ENCODE data around the gene LENG8. TPM values are rescaled to one million over a fixed set of nuclear protein-coding genes. Genes with fewer than 3 reads are reported as not detected.
"Not testable (repeated sequence)": the region's sequence is repeated elsewhere in the genome, so short reads cannot be mapped to it uniquely, and the experiment has no call there.

Gene LENG8
- total and polyA plus RNA-seq, 4 donors: 6.9 to 46.7 (median 18.7) TPM

- Histone ChIP-seq H3K4me3 (ENCODE audit: low read depth in 1 of 3, low read length in 3 of 3) (no peak overlapping the region), H3K9ac (ENCODE audit: low read depth in 1 of 2, low read length in 2 of 2) (no peak overlapping the region), H3K27ac (ENCODE audit: low read depth in 1 of 2, low read length in 2 of 2) (no peak overlapping the region), H3K36me3 (ENCODE audit: control insufficient read depth in 4 of 4, insufficient read depth in 3 of 4, low read depth in 1 of 4, low read length in 3 of 4) (no peaks in the 10 kb centered on the region), H3K9me3 (ENCODE audit: control insufficient read depth in 4 of 4, low read length in 3 of 4) (no peaks in the 10 kb centered on the region), H3K27me3 (ENCODE audit: control insufficient read depth in 4 of 4, insufficient read depth in 4 of 4, low read length in 3 of 4) (peaks cover 0 to 4% (median 0%) of the 10 kb centered on the region in 4 donors), H3K4me1 (ENCODE audit: control insufficient read depth in 4 of 4, insufficient read depth in 4 of 4, low read length in 3 of 4) (no peaks in the 10 kb centered on the region)
- WGBS: 84% methylated on average over 18 of the region's 18 CpGs
- no peak for DNase-seq (ENCODE audit: low spot score)
- TF ChIP-seq NR2F2 (IDR thresholded peaks at IDR 0.05) (no peak), FOXA2 (IDR thresholded peaks at IDR 0.05) (no peak), SP1 (IDR thresholded peaks at IDR 0.05) (no peak), TAF1 (conservative IDR thresholded peaks at IDR 0.05) (no peak), FOXA1 (IDR thresholded peaks at IDR 0.05) (no peak), HNF4A (conservative IDR thresholded peaks at IDR 0.05) (no peak), YY1 (IDR thresholded peaks at IDR 0.05) (no peak), HNF4G (IDR thresholded peaks at IDR 0.05) (no peak), ATF3 (IDR thresholded peaks at IDR 0.05) (no peak), RXRA (IDR thresholded peaks at IDR 0.05) (no peak), RAD21 (IDR thresholded peaks at IDR 0.05) (no peak), GABPA (IDR thresholded peaks at IDR 0.05 in 1 of 2, conservative IDR thresholded peaks at IDR 0.05 in 1 of 2) (no peak), EGR1 (IDR thresholded peaks at IDR 0.05; ENCODE audit: low read depth in 2 of 2) (no peak), JUND (IDR thresholded peaks at IDR 0.05) (no peak), CTCF (IDR thresholded peaks at IDR 0.05; ENCODE audit: low read depth, low read length, missing input control) (no peak)
- TF ChIP-seq, protein P1, sequence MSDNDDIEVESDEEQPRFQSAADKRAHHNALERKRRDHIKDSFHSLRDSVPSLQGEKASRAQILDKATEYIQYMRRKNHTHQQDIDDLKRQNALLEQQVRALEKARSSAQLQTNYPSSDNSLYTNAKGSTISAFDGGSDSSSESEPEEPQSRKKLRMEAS (IDR thresholded peaks at IDR 0.05): no peak
- TF ChIP-seq, protein P2, sequence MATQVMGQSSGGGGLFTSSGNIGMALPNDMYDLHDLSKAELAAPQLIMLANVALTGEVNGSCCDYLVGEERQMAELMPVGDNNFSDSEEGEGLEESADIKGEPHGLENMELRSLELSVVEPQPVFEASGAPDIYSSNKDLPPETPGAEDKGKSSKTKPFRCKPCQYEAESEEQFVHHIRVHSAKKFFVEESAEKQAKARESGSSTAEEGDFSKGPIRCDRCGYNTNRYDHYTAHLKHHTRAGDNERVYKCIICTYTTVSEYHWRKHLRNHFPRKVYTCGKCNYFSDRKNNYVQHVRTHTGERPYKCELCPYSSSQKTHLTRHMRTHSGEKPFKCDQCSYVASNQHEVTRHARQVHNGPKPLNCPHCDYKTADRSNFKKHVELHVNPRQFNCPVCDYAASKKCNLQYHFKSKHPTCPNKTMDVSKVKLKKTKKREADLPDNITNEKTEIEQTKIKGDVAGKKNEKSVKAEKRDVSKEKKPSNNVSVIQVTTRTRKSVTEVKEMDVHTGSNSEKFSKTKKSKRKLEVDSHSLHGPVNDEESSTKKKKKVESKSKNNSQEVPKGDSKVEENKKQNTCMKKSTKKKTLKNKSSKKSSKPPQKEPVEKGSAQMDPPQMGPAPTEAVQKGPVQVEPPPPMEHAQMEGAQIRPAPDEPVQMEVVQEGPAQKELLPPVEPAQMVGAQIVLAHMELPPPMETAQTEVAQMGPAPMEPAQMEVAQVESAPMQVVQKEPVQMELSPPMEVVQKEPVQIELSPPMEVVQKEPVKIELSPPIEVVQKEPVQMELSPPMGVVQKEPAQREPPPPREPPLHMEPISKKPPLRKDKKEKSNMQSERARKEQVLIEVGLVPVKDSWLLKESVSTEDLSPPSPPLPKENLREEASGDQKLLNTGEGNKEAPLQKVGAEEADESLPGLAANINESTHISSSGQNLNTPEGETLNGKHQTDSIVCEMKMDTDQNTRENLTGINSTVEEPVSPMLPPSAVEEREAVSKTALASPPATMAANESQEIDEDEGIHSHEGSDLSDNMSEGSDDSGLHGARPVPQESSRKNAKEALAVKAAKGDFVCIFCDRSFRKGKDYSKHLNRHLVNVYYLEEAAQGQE (IDR thresholded peaks at IDR 0.05): no peak
- TF ChIP-seq, protein P3, sequence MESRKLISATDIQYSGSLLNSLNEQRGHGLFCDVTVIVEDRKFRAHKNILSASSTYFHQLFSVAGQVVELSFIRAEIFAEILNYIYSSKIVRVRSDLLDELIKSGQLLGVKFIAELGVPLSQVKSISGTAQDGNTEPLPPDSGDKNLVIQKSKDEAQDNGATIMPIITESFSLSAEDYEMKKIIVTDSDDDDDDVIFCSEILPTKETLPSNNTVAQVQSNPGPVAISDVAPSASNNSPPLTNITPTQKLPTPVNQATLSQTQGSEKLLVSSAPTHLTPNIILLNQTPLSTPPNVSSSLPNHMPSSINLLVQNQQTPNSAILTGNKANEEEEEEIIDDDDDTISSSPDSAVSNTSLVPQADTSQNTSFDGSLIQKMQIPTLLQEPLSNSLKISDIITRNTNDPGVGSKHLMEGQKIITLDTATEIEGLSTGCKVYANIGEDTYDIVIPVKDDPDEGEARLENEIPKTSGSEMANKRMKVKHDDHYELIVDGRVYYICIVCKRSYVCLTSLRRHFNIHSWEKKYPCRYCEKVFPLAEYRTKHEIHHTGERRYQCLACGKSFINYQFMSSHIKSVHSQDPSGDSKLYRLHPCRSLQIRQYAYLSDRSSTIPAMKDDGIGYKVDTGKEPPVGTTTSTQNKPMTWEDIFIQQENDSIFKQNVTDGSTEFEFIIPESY (IDR thresholded peaks at IDR 0.05): no peak
These were observed 43.6 kb downstream of the LENG8 start for GRCh38 chr19:54492568-54492967.

GRCh38 chr19:54493056-54493455 is 44.1 kb downstream of the LENG8 start:
- not testable (repeated sequence) for H3K27ac ChIP-seq (ENCODE audit: low read depth in 1 of 2, low read length in 2 of 2); H3K36me3 ChIP-seq (ENCODE audit: control insufficient read depth in 4 of 4, insufficient read depth in 3 of 4, low read depth in 1 of 4, low read length in 3 of 4); DNase-seq (ENCODE audit: low spot score); H3K9me3 ChIP-seq (ENCODE audit: control insufficient read depth in 4 of 4, low read length in 3 of 4); H3K4me1 ChIP-seq (ENCODE audit: control insufficient read depth in 4 of 4, insufficient read depth in 4 of 4, low read length in 3 of 4); H3K27me3 ChIP-seq (ENCODE audit: control insufficient read depth in 4 of 4, insufficient read depth in 4 of 4, low read length in 3 of 4); H3K9ac ChIP-seq (ENCODE audit: low read depth in 1 of 2, low read length in 2 of 2); H3K4me3 ChIP-seq (ENCODE audit: low read depth in 1 of 3, low read length in 3 of 3)
- 86% methylated on average over 5 of the region's 5 CpGs for WGBS
